Endometrial microvascular endothelial cells (primary cell): Measurements from ENCODE around the gene FCRL3. TPM values are rescaled to one million over a fixed set of nuclear protein-coding genes. Genes with fewer than 3 reads are reported as not detected.
"Not testable (repeated sequence)": the region's sequence is repeated elsewhere in the genome, so short reads cannot be mapped to it uniquely, and the experiment has no call there.

Source experiments
- in situ Hi-C: cut with HindIII; loops from 2 replicates; pipeline ENCODE4 v1.10.0; 2017; ENCODE audit warnings: low sequenced_read_pairs, low pct_unique_long_range_greater_than_20kb; ENCODE audit errors: inconsistent ontology term
- total RNA-seq: library from RNA; depleted of rRNA; stranded (reverse); fragments of >200 nt; gene quantifications from one replicate; pipeline ENCODE4 v1.2.3, GENCODE V29; 2015; ENCODE audit errors: inconsistent ontology term

Gene FCRL3, protein sequence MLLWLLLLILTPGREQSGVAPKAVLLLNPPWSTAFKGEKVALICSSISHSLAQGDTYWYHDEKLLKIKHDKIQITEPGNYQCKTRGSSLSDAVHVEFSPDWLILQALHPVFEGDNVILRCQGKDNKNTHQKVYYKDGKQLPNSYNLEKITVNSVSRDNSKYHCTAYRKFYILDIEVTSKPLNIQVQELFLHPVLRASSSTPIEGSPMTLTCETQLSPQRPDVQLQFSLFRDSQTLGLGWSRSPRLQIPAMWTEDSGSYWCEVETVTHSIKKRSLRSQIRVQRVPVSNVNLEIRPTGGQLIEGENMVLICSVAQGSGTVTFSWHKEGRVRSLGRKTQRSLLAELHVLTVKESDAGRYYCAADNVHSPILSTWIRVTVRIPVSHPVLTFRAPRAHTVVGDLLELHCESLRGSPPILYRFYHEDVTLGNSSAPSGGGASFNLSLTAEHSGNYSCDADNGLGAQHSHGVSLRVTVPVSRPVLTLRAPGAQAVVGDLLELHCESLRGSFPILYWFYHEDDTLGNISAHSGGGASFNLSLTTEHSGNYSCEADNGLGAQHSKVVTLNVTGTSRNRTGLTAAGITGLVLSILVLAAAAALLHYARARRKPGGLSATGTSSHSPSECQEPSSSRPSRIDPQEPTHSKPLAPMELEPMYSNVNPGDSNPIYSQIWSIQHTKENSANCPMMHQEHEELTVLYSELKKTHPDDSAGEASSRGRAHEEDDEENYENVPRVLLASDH
- total RNA-seq = not detected

GRCh38 chr1:157700732-157701131 lies at the start of gene FCRL3:
Gene FCRL3, minus strand, starts transcription at chr1:157700769. Its CDS starts 280 bp downstream, at chr1:157700489.
- in situ Hi-C loops = no loop called here

DNA sequence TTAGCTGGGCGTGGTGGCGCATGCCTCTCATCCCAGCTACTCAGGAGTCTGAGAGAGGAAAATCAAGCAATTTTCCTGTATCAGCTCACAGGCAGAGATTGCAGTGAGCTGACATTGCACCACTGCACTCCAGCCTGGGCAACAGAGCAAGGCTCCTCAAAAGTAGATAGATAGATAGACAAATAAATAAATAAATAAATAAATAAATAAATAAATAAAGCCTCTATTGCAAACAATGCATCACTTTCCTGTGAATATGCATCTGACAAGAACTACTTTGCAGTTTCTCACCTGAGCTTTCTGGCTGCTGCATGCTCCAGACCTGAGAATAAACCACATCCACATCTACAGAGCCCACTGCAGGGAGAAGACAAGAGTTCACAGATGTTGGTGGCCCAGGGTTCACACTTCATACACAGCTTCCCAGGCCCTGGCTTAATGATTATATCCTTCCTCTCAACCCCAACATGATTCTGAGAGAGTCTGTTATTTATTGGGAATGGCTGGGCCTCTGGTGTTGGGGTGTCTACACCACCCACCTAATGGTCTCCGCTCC lies 47.8 kb upstream of the FCRL3 start:
- in situ Hi-C loops = no loop called here

GRCh38 chr1:157739229-157739901 lies 38.8 kb upstream of the FCRL3 start:
- in situ Hi-C loops = no loop called here

DNA sequence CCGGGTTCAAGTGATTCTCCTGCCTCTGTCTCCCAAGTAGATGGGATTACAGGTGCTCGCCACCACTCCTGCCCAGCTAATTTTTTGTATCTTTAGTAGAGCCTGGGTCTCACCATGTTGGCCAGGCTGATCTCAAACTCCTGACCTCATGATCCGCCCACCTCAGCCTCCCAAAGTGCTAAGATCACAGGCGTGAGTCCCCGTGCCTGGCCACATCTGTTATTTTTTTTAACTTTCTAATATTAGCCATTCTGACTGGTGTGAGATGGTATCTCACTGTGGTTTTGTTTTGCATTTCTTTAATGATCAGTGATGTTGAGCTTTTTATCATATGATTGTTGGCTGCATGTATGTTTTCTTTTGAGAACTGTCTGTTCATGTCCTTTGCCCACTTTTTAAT lies 35.4 kb upstream of the FCRL3 start:
- in situ Hi-C loops = not testable (repeated sequence)

DNA sequence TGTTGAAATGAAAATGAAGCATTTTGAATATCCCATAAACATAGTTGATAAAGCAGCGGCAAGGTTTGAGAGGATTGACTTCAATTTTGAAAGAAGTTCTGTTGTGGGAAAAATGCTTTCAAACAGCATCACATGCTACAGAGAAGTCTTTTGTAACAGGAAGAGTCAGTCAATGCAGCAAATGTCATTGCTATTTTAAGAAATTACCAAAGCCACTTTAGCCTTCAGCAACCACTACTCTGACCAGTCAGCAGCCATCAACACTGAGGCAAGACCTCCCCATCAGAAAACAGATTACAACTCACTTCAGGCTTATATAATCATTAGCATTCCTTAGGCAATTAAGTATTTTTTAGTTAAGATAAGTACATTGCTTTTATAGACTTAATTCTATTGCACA lies 33.8 kb upstream of the FCRL3 start:
- in situ Hi-C loops = no loop called here

DNA sequence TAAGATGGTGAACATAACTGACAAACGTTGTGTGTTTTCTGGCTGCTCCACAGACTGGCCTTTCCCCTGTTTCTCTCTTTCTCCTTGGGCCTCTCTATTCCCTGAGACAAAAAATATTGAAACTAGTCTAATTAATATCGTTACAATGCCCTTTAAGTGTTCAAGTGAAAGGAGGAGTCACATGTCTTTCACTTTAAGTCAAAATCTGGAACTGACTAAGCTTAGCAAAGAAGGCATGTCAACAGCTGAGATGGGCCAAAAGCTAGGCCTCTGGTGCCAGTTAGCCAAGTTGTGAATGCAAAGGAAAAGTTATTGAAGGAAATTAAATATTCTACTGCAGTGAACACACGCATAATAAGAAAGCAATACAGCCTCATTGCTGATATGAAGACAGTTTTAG lies 32.2 kb upstream of the FCRL3 start:
- in situ Hi-C loops = no loop called here

- in situ Hi-C loops = no loop called here
These were observed 24.6 kb upstream of the FCRL3 start for GRCh38 chr1:157725221-157725577.

- in situ Hi-C loops = no loop called here
These were observed 24.1 kb upstream of the FCRL3 start for GRCh38 chr1:157724537-157725220.

GRCh38 chr1:157723157-157723556 lies 22.6 kb upstream of the FCRL3 start:
- in situ Hi-C loops = no loop called here

GRCh38 chr1:157721985-157722384 lies 21.4 kb upstream of the FCRL3 start:
- in situ Hi-C loops = no loop called here

GRCh38 chr1:157715736-157716135 lies 15.2 kb upstream of the FCRL3 start:
- in situ Hi-C loops = no loop called here

DNA sequence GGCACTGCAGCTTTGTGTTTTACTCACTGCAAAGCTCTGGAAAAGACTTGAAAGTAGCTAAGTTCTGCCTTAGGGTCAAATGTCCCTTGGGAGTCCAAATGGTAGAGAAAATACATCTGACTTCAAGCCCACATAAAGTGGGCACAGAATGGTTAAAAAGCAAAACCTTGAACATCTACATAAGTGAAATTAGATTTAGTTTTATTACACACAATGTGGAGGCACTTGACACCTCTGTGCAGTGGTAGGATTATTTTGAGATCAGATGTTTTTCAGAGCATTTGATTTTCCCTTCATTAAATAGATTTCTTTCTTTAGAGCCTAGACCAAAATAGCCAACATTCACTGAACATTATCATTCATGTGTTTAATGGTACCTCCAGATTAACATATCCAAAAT lies 11.2 kb upstream of the FCRL3 start:
- in situ Hi-C loops = no loop called here

DNA sequence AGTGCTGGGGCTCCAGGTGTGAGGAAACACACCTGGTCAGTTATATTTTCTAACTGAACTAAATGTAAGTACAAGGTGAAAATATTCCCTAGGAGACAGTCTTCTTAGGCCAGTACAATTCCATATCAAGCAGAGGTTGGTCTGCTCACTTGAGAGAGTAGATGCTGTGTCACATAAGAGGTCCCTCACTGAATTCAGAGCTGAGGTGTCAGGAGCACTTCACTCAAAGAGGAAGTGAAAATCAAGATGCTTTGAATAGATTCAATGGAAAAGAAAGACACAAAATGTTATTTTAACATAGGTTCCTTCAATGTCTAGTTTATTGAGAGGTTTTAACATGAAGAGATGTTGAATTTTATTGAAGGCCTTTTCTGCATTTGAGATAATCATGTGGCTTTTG lies 4.3 kb upstream of the FCRL3 start:
- in situ Hi-C loops = no loop called here

DNA sequence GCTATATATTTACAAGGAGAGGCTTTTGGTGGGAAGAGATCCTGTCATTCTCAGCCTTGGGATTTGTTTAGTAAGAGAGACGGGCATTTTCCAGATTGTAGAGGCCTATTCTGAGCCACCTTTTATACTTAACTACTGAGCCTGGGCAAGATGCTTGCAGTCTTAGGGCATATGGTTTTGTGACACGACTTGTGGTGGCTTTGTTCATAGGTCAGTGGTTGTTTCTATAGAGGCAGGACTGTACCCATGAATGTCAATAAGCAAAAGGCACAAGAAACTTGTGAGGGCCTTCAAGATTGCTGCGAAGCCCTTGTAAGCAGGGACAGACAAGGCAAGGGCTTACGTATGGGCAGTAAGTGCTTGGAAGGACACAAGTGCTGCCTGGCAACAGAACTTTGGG lies 3.4 kb upstream of the FCRL3 start:
- in situ Hi-C loops = no loop called here

GRCh38 chr1:157702308-157702825 lies 1.8 kb upstream of the FCRL3 start:
- in situ Hi-C loops = no loop called here

DNA sequence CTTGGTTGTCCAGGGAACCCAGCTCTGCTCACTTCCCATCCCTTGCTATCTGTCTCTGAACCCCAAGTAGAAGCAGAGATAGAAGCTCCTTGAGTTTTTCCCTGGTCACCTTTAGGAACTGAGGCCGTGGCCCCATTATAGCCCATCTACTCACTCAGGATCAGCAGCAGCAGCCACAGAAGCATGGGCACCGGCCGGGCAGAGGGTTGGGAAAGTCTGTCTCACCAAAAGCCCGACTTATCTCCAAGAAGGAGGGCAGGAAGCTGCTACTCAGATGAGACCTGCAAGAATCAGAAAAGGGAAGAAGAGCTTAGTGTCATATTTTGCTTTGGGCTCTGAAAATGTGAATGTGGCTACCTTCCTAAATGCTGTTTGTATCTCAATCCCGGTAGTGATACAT lies 264 bp downstream of the FCRL3 start:
- in situ Hi-C loops = no loop called here

- in situ Hi-C loops = no loop called here
These were observed 2.6 kb downstream of the FCRL3 start for GRCh38 chr1:157697781-157698569.

DNA sequence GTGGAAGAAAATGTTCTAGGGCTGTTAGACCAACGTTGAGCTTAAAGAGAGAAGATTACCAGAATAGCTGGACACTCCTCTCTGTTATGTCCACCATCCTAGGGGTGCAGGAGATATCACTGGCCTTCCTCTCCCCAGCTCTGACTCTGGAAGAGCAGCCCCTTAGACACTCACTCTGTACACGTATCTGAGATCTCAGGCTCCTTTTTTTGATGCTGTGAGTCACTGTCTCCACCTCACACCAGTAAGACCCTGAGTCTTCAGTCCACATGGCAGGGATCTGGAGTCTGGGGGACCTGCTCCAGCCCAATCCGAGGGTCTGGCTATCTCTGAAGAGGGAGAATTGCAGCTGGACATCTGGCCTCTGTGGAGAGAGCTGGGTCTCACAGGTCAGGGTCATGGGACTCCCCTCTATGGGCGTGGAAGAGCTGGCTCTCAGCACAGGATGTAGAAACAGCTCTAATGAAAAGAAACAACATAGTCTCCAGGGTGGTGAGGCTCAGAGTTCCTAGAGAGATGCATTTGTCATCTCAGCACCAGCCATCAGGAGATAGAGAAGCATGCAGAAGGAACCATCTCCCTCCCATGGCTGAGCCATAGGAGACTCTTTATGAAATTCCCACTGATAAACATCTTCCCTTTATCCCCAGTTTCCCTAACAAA lies 3.5 kb downstream of the FCRL3 start:
- in situ Hi-C loops = no loop called here
